ENCODE measurements around the gene DISC1.
"Not testable (repeated sequence)": the region's sequence is repeated elsewhere in the genome, so short reads cannot be mapped to it uniquely, and the experiment has no call there.

Gene DISC1

DNA sequence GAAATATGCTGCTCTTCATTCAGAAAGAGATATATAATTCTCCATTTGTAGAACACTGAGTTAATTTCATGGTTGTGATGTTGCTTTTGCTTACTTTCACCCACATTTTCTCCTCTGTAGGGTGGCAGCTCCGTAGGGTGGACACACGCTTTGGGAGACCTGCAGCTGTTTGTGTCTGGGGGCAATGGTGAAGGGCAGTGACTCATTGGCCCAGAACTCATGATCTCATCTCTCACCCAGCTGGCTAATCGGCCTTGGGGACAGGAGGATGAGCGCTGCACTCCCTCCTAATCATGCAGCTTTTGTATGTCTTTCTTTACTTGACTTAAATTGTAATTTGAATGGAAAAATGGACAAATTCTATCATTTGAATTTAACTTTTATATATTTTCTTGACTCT is 9.6 kb downstream of the DISC1 start:
- DNase-seq (ENCODE audit: low spot score): peak; percentile 84

DNA sequence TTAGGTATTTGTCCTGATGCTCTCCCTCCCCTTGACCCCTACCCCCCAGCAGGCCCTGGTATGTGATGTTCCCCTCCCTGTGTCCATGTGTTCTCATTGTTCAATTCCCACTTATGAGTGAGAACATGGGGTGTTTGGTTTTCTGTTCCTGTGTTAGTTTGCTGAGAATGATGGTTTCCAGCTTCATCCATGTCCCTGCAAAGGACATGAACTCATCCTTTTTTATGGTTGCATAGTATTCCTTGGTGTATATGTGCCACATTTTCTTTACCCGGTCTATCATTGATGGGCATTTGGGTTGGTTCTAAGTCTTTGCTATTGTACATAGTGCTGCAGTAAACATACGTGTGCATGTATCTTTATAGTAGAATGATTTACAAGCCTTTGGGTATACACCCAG is 10.3 kb downstream of the DISC1 start:
- DNase-seq (ENCODE audit: low spot score): not testable (repeated sequence)

- DNase-seq (ENCODE audit: low spot score): no peak
Observed at GRCh38 chr1:231638647-231639046, 12.1 kb downstream of the DISC1 start.

GRCh38 chr1:231639819-231640218 is 13.2 kb downstream of the DISC1 start:
- no peak for DNase-seq (ENCODE audit: low spot score)

DNA sequence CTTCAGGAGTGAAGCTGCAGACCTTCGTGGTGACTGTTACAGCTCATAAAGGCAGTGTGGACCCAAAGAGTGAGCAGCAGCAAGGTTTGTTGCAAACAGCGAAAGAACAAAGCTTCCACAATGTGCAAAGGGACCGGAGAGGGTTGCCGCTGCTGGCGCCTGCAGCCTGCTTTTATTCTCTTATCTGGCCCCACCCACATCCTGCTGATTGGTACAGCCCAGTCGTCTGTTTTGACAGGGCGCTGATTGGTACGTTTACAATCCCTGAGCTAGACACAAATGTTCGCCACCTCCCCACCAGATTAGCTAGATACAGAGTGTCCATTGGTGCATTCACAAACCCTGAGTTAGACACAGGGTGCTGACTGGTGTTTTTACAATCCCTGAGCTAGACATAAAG is 14.9 kb downstream of the DISC1 start:
- not testable (repeated sequence) for DNase-seq (ENCODE audit: low spot score)

DNA sequence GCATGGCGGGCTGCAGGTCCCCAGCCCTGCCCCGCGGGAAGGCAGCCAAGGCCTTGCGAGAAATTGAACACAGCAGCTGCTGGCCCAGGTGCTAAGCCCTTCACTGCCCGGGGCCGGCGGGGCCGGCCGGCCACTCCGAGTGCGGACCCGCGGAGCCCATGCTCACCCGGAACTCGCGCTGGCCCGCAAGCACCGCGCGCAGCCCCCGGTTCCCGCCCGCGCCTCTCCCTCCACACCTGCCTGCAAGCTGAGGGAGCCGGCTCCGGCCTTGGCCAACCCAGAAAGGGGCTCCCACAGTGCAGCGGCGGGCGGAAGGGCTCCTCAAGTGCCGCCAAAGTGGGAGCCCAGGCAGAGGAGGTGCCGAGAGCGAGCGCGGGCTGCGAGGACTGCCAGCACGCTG is 15.5 kb downstream of the DISC1 start:
- not testable (repeated sequence) for DNase-seq (ENCODE audit: low spot score)

DNA sequence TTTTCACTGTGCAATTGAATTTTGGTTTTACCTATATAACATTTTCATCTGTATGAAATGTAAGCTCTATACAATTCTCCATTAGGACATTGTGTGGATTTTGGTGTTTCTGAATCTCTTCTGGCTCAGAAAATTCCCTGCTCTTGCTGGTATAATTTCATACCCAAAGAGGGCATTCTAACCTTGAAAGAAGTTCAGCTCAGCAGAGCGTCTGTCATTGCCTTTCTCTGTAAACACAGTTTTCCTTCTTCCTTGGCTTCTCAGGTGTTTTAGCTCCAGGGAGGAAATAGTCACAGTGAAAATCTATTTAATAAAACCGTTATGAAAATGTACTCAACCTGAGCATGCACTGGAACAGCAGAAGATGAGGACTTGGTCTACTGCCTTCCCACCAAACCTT is 16.0 kb downstream of the DISC1 start:
- DNase-seq (ENCODE audit: low spot score): peak; percentile 51

GRCh38 chr1:231643071-231643934 is 16.7 kb downstream of the DISC1 start:
- peak; percentile 80 for DNase-seq (ENCODE audit: low spot score)

GRCh38 chr1:231643935-231644237 is 17.3 kb downstream of the DISC1 start:
- DNase-seq (ENCODE audit: low spot score): no peak

DNA sequence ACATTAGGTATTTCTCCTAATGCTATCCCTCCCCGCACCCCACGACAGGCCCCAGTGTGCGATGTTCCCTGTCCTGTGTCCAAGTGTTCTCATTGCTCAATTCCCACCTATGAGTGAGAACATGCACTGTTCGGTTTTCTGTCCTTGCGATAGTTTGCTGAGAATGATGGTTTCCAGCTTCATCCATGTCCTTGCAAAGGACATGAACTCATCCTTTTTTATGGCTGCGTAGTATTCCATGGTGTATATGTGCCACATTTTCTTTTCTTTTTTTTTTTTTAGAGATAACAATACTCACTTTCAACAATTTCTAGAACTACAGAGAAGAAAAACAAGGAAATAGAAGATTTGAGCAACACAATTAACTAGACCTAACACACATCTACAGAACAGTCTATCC is 19.0 kb downstream of the DISC1 start:
- not testable (repeated sequence) for DNase-seq (ENCODE audit: low spot score)

DNA sequence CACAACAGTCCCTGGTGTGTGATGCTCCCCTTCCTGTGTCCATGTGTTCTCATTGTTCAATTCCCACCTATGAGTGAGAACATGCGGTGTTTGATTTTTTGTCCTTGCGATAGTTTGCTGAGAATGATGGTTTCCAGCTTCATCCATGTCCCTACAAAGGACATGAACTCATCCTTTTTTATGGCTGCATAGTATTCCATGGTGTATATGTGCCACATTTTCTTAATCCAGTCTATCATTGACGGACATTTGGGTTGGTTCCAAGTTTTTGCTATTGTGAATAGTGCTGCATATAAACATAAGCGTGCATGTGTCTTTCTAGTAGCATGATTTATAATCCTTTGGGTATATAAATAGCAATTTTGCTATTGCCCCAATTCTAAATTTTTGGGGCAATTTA is 19.6 kb downstream of the DISC1 start:
- DNase-seq (ENCODE audit: low spot score): not testable (repeated sequence)

GRCh38 chr1:231651621-231652260 is 25.2 kb downstream of the DISC1 start:
- DNase-seq (ENCODE audit: low spot score): not testable (repeated sequence)

GRCh38 chr1:231653632-231654031 is 27.0 kb downstream of the DISC1 start:
- no peak for DNase-seq (ENCODE audit: low spot score)

GRCh38 chr1:231656741-231657140 is 30.2 kb downstream of the DISC1 start:
- no peak for DNase-seq (ENCODE audit: low spot score)

DNA sequence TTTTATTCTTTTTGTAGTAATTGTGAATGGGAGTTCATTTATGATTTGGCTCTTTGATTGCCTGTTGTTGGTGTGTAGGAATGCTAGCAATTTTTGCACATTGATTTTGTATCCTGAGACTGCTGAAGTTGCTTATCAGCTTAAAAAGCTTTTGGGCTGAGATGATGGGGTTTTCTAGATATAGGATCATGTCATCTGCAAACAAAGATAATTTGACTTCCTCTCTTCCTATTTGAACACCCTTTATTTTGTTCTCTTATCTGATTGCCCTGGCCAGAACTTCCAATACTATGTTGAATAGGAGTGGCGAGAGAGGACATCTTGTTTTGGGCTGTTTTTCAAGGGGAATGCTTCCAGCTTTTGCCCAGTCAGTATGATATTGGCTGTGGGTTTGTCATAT is 31.6 kb downstream of the DISC1 start:
- not testable (repeated sequence) for DNase-seq (ENCODE audit: low spot score)

GRCh38 chr1:231660198-231660597 is 33.6 kb downstream of the DISC1 start:
- DNase-seq (ENCODE audit: low spot score): no peak

- DNase-seq (ENCODE audit: low spot score): no peak
Observed at GRCh38 chr1:231663211-231663792, 36.7 kb downstream of the DISC1 start.

- no peak for DNase-seq (ENCODE audit: low spot score)
Observed at GRCh38 chr1:231665101-231665500, 38.5 kb downstream of the DISC1 start.

- no peak for DNase-seq (ENCODE audit: low spot score)
Observed at GRCh38 chr1:231665726-231666125, 39.1 kb downstream of the DISC1 start.

GRCh38 chr1:231666220-231666936 is 39.8 kb downstream of the DISC1 start:
- no peak for DNase-seq (ENCODE audit: low spot score)

DNA sequence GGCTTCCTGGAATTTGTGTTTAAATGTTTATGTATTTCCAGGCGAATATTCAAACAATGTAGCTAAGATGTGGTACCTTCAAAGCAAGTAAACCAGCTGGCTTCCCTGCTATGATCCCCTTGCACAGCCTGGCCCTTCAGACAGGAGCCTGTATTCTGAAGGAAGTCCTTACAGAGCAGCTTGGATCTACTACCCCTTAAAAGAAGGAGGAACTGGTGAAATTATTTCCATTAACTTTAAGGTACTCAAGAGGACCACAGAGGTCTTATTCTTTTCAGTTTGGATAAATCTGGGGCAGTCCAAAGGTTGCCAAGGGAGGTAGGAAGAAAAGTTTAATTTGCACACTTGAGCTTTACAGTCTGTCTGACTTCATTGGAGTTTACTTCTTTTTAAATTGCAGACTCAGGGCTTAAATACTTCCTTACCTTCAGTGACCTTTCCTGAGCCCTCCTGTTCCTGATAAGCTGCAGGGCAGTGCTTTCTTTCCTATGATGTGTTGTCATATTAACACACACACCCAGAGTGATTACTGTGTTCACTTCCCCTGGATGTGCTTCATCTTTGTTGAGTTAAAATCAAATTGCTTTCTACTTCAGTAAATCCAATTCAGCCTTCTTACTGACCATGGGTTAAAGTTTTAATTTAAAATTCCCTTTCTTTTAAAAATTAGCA is 40.5 kb downstream of the DISC1 start:
- no peak for DNase-seq (ENCODE audit: low spot score)

DNA sequence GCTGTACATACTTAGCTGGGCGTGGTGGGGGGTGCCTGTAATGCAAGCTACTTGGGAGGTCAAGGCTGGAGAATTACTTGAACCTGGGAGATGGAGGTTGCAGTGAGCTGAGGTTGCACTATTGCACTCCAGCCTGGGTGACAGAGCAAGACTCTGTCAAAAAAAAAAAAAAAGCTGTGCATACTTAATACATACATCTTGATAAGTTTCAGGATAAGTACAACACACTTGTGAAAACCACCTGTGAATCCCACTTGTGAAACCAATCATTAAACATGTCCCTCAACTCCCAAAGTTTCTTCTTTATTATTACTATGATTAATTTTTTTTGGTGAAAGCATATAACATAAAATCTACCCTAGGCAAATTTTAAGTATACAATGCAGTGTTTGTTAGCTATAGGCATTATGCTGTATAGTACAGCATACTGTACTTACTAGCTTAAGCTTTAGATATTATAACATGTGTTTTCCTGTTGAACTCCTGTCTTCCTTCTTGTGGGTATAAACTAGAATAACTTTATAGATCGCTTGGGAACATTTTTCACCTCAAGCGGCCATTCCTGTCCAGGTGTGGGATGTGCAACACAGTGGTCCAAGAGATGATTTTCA is 41.4 kb downstream of the DISC1 start:
- DNase-seq (ENCODE audit: low spot score): no peak

All from Ammon's horn (tissue), 1 donor.